ENCODE data around the gene GOPC. TPM values are rescaled to one million over a fixed set of nuclear protein-coding genes. Genes with fewer than 3 reads are reported as not detected.
A peak's percentile ranks its signal among the peaks of the same experiment; 100 is the strongest.
"Not testable (repeated sequence)": the region's sequence is repeated elsewhere in the genome, so short reads cannot be mapped to it uniquely, and the experiment has no call there.

The GOPC gene
- total RNA-seq, result 10 to 100 TPM; 21.3 to 25.0 TPM

GRCh38 chr6:117602151-117602898 is at the start of gene GOPC:
Gene GOPC, minus strand, starts transcription at chr6:117602511. Its CDS starts 223 bp downstream, at chr6:117602288.
- H3K36me3 Mint-ChIP-seq, result peaks cover 23% of the 10 kb centered on the region
- ATAC-seq (peak; percentile 97), DNase-seq (peak; percentile 97)
- H3K9me3 Mint-ChIP-seq (ENCODE audit: low read depth), result peaks cover 4% of the 10 kb centered on the region
- peak within 1 kb of the TSS; percentile 98 for H3K27ac Mint-ChIP-seq
- peaks cover 36% of the 10 kb centered on the region for H3K4me1 Mint-ChIP-seq
- peak within 1 kb of the TSS; percentile 97 for H3K4me3 Mint-ChIP-seq
- CTCF ChIA-PET, result interaction anchor here (0.7 to 7.0 kb wide), 10 partner anchors 11 to 255 kb away, joined by 3 to 69 read pairs (median 4); no protein-coding TSS in a partner anchor
- peaks cover 2% of the 10 kb centered on the region for H3K27me3 Mint-ChIP-seq

GRCh38 chr6:117651984-117652383 is 49.7 kb upstream of the GOPC start:
- H3K27ac Mint-ChIP-seq; H3K9me3 Mint-ChIP-seq (ENCODE audit: low read depth); H3K4me1 Mint-ChIP-seq; H3K27me3 Mint-ChIP-seq; ATAC-seq; DNase-seq; H3K36me3 Mint-ChIP-seq; CTCF ChIA-PET; H3K4me3 Mint-ChIP-seq: not testable (repeated sequence)

- H3K36me3 Mint-ChIP-seq, result peaks cover 1% of the 10 kb centered on the region
- ATAC-seq, result no peak
- DNase-seq, result no peak
- H3K27ac Mint-ChIP-seq, result no peak overlapping the region
- CTCF ChIA-PET, result no interaction called here
- no peak overlapping the region for H3K4me3 Mint-ChIP-seq
- no peaks in the 10 kb centered on the region for H3K9me3 Mint-ChIP-seq (ENCODE audit: low read depth)
- no peaks in the 10 kb centered on the region for H3K27me3 Mint-ChIP-seq
- H3K4me1 Mint-ChIP-seq, result no peaks in the 10 kb centered on the region
Measured at GRCh38 chr6:117642976-117643375, 40.7 kb upstream of the GOPC start.

- Mint-ChIP-seq H3K4me1 (no peaks in the 10 kb centered on the region), H3K36me3 (peaks cover 1% of the 10 kb centered on the region)
- CTCF ChIA-PET, result no interaction called here
Measured at GRCh38 chr6:117637770-117638169, 35.5 kb upstream of the GOPC start.

GRCh38 chr6:117629119-117629660 is 26.9 kb upstream of the GOPC start:
- DNase-seq (no peak), ATAC-seq (no peak)
- H3K4me3 Mint-ChIP-seq, result no peak overlapping the region
- CTCF ChIA-PET, result no interaction called here
- H3K27ac Mint-ChIP-seq, result no peak overlapping the region
- H3K27me3 Mint-ChIP-seq, result no peaks in the 10 kb centered on the region
- no peaks in the 10 kb centered on the region for H3K4me1 Mint-ChIP-seq
- peaks cover 4% of the 10 kb centered on the region for H3K9me3 Mint-ChIP-seq (ENCODE audit: low read depth)
- peaks cover 4% of the 10 kb centered on the region for H3K36me3 Mint-ChIP-seq

More at GRCh38 chr6:117637770-117638169, 35.5 kb upstream of the GOPC start:
- no peak overlapping the region for H3K27ac Mint-ChIP-seq
- no peak for DNase-seq
- H3K9me3 Mint-ChIP-seq (ENCODE audit: low read depth), result no peaks in the 10 kb centered on the region
- no peak overlapping the region for H3K4me3 Mint-ChIP-seq
- ATAC-seq, result no peak
- no peaks in the 10 kb centered on the region for H3K27me3 Mint-ChIP-seq

- ATAC-seq (no peak), DNase-seq (no peak)
- H3K9me3 Mint-ChIP-seq (ENCODE audit: low read depth), result peaks cover 8% of the 10 kb centered on the region
- peaks cover 4% of the 10 kb centered on the region for H3K36me3 Mint-ChIP-seq
- no peaks in the 10 kb centered on the region for H3K4me1 Mint-ChIP-seq
- no peak overlapping the region for H3K4me3 Mint-ChIP-seq
- H3K27me3 Mint-ChIP-seq, result no peaks in the 10 kb centered on the region
- CTCF ChIA-PET, result no interaction called here
- H3K27ac Mint-ChIP-seq, result no peak overlapping the region
Measured at GRCh38 chr6:117627533-117627932, 25.2 kb upstream of the GOPC start.

- CTCF ChIA-PET, result interaction anchor here (1.2 kb wide), 1 partner anchor 175 kb away, joined by 3 read pairs; no protein-coding TSS in a partner anchor
- no peak overlapping the region for H3K27ac Mint-ChIP-seq
- no peaks in the 10 kb centered on the region for H3K27me3 Mint-ChIP-seq
- H3K4me3 Mint-ChIP-seq, result no peak overlapping the region
- peaks cover 4% of the 10 kb centered on the region for H3K36me3 Mint-ChIP-seq
- DNase-seq, result no peak
- peaks cover 8% of the 10 kb centered on the region for H3K9me3 Mint-ChIP-seq (ENCODE audit: low read depth)
- H3K4me1 Mint-ChIP-seq, result no peaks in the 10 kb centered on the region
- ATAC-seq, result no peak
Measured at GRCh38 chr6:117624869-117625481, 22.7 kb upstream of the GOPC start.

- H3K36me3 Mint-ChIP-seq, result peaks cover 3% of the 10 kb centered on the region
- ATAC-seq, result no peak
Measured at GRCh38 chr6:117619178-117619577, 16.9 kb upstream of the GOPC start.

GRCh38 chr6:117617210-117618035 is 15.1 kb upstream of the GOPC start:
- no peak for DNase-seq
- H3K4me3 Mint-ChIP-seq, result no peak overlapping the region

More at GRCh38 chr6:117619178-117619577, 16.9 kb upstream of the GOPC start:
- CTCF ChIA-PET, result no interaction called here
- Mint-ChIP-seq H3K27ac (no peak overlapping the region), H3K9me3 (ENCODE audit: low read depth) (peaks cover 3% of the 10 kb centered on the region), H3K4me3 (no peak overlapping the region), H3K4me1 (peaks cover 8% of the 10 kb centered on the region), H3K27me3 (no peaks in the 10 kb centered on the region)
- no peak for DNase-seq

GRCh38 chr6:117616391-117617209 is 14.3 kb upstream of the GOPC start:
- H3K36me3 Mint-ChIP-seq, result peaks cover 3% of the 10 kb centered on the region
- peaks cover 17% of the 10 kb centered on the region for H3K4me1 Mint-ChIP-seq
- CTCF ChIA-PET, result no interaction called here
- ATAC-seq (no peak), DNase-seq (no peak)
- no peak overlapping the region for H3K27ac Mint-ChIP-seq
- no peaks in the 10 kb centered on the region for H3K9me3 Mint-ChIP-seq (ENCODE audit: low read depth)
- no peak overlapping the region for H3K4me3 Mint-ChIP-seq
- H3K27me3 Mint-ChIP-seq, result no peaks in the 10 kb centered on the region

More at GRCh38 chr6:117617210-117618035, 15.1 kb upstream of the GOPC start:
- H3K4me1 Mint-ChIP-seq, result peaks cover 17% of the 10 kb centered on the region
- H3K27me3 Mint-ChIP-seq, result no peaks in the 10 kb centered on the region
- no peaks in the 10 kb centered on the region for H3K9me3 Mint-ChIP-seq (ENCODE audit: low read depth)
- peak overlapping the region; percentile 8 for H3K27ac Mint-ChIP-seq
- ATAC-seq, result no peak
- CTCF ChIA-PET, result no interaction called here
- peaks cover 3% of the 10 kb centered on the region for H3K36me3 Mint-ChIP-seq

- DNase-seq (no peak), ATAC-seq (no peak)
- Mint-ChIP-seq H3K27ac (no peak overlapping the region), H3K36me3 (peaks cover 3% of the 10 kb centered on the region), H3K4me1 (peaks cover 17% of the 10 kb centered on the region), H3K4me3 (no peak overlapping the region), H3K27me3 (no peaks in the 10 kb centered on the region), H3K9me3 (ENCODE audit: low read depth) (no peaks in the 10 kb centered on the region)
- CTCF ChIA-PET, result no interaction called here
Measured at GRCh38 chr6:117615750-117616390, 13.6 kb upstream of the GOPC start.

GRCh38 chr6:117613920-117614560 is 11.7 kb upstream of the GOPC start:
- Mint-ChIP-seq H3K9me3 (ENCODE audit: low read depth) (no peaks in the 10 kb centered on the region), H3K4me3 (no peak overlapping the region), H3K4me1 (peaks cover 15% of the 10 kb centered on the region), H3K27me3 (peaks cover 3% of the 10 kb centered on the region), H3K27ac (peak overlapping the region; percentile 42), H3K36me3 (peaks cover 3% of the 10 kb centered on the region)
- ATAC-seq (peak; percentile 33), DNase-seq (no peak)
- CTCF ChIA-PET, result interaction anchor here (1.4 kb wide), 1 partner anchor 10 kb away, joined by 6 read pairs; no protein-coding TSS in a partner anchor

Measured in activated CD8-positive, alpha-beta memory T cell treated with anti-CD3 and anti-CD28 coated beads, Interleukin-2, amount 10 ng/mL, durations not matched to agents 7 days and 5 days (primary cell).